Smooth muscle cell (in vitro differentiated cells): Measurements from ENCODE around the gene HHAT. TPM values are rescaled to one million over a fixed set of nuclear protein-coding genes. Genes with fewer than 3 reads are reported as not detected.

Experiments
- DNase-seq: peaks from one replicate; lab custom pipeline; 2025; ENCODE audit not compliant: unreplicated experiment; lab: John Stamatoyannopoulos, UW
- H2AFZ ChIP-seq: fragments of 200-600 bp; sonication (generic); 2 replicates; pipeline ENCODE4 v1.6.0; 2016; ENCODE audit warnings: antibody characterized with exemption, low read depth, mild to moderate bottlenecking
- H3F3A ChIP-seq: fragments of 200-600 bp; sonication (generic); 2 replicates; pipeline ENCODE4 v1.6.0; 2017; ENCODE audit warnings: antibody characterized with exemption, low read depth
- H3K27ac ChIP-seq: fragments of 200-600 bp; sonication (generic); 2 replicates; pipeline ENCODE4 v1.5.1; 2016; ENCODE audit warnings: low read depth, mild to moderate bottlenecking
- H3K27me3 ChIP-seq: fragments of 200-600 bp; sonication (generic); 2 replicates; pipeline ENCODE4 v1.6.1; 2016; ENCODE audit warnings: low read depth, mild to moderate bottlenecking
- H3K36me3 ChIP-seq: fragments of 200-600 bp; sonication (generic); 2 replicates; pipeline ENCODE4 v1.5.1; 2016; ENCODE audit warnings: low read depth
- H3K4me1 ChIP-seq: fragments of 200-600 bp; sonication (generic); 2 replicates; pipeline ENCODE4 v1.5.1; 2016; ENCODE audit warnings: low read depth
- H3K4me2 ChIP-seq: fragments of 200-600 bp; sonication (generic); 2 replicates; pipeline ENCODE4 v1.6.0; 2016; ENCODE audit warnings: mild to moderate bottlenecking
- H3K4me3 ChIP-seq: fragments of 200-600 bp; sonication (generic); 2 replicates; pipeline ENCODE4 v1.5.1; 2016; ENCODE audit warnings: mild to moderate bottlenecking
- H3K79me2 ChIP-seq: fragments of 200-600 bp; sonication (generic); 2 replicates; pipeline ENCODE4 v1.6.0; 2016; ENCODE audit warnings: low read depth, mild to moderate bottlenecking
- H3K9ac ChIP-seq: fragments of 200-600 bp; sonication (generic); 2 replicates; pipeline ENCODE4 v1.6.0; 2016; ENCODE audit warnings: low read depth
- H3K9me3 ChIP-seq: fragments of 200-600 bp; sonication (generic); replicated peaks from 2 replicates; pipeline ENCODE4 v1.5.1; 2016; ENCODE audit warnings: low read depth
- H4K20me1 ChIP-seq: fragments of 200-600 bp; sonication (generic); 2 replicates; pipeline ENCODE4 v1.6.0; 2016; ENCODE audit warnings: low read depth
- WGBS: methylation state at CpG from one replicate; pipeline ENCODE4 v1.1.7; 2016; ENCODE audit warnings: low lambda C conversion rate; 5-methylcytosine and 5-hydroxymethylcytosine counted together
- polyA plus RNA-seq: library from polyadenylated mRNA; unstranded; fragments of >200 nt; fragmentation: Nextera tagmentation; extraction: Ambion mirVana; gene quantifications from 2 replicates; pipeline ENCODE4 v1.2.1, GENCODE V29; 2016
- total RNA-seq: library from RNA; depleted of rRNA; stranded (reverse); fragments of >200 nt; gene quantifications from 2 replicates; pipeline ENCODE4 v1.2.3, GENCODE V29; 2014
- TF ChIP-seq, protein P1 (sequence below): fragments of 200-600 bp; sonication (generic); IDR thresholded peaks from 2 replicates; pipeline ENCODE4 v1.5.1; 2017; ENCODE audit warnings: borderline replicate concordance, mild to moderate bottlenecking, antibody characterized with exemption; ENCODE audit not compliant: insufficient read depth, poor library complexity, severe bottlenecking

Gene HHAT
- total and polyA plus RNA-seq, 2 experiments from 2014 or later: 4.6 to 9.8 TPM

DNA sequence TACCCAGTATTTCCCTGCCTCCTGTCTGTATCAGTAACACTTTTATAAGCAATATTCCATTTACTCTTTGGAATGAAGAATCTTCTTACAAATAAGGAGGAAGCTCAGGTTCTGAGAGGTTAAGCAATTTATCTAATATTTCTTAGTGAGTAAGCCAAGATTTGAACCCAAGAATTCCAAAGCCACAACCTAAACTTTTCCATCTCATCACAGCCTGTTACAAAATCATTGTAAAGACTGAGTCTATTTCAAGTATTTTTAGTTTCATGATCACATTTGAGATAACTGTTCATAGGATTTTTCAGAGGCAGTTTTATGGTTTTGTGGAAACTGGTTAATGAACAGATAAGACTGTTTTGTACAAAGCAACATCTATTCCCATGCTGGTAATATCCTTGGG is 29.8 kb upstream of the HHAT start:
- Histone ChIP-seq H3K9me3 (no peaks in the 10 kb centered on the region), H4K20me1 (no peaks in the 10 kb centered on the region), H3K9ac (no peak overlapping the region), H3K4me3 (no peak overlapping the region), H3K4me2 (no peak overlapping the region), H3K27ac (no peak overlapping the region), H3K4me1 (peaks cover 22% of the 10 kb centered on the region), H2AFZ (no peak overlapping the region), H3K36me3 (no peaks in the 10 kb centered on the region), H3K79me2 (no peaks in the 10 kb centered on the region), H3F3A (peaks cover 19% of the 10 kb centered on the region), H3K27me3 (no peaks in the 10 kb centered on the region)
- no peak for DNase-seq
- TF ChIP-seq, protein P1, sequence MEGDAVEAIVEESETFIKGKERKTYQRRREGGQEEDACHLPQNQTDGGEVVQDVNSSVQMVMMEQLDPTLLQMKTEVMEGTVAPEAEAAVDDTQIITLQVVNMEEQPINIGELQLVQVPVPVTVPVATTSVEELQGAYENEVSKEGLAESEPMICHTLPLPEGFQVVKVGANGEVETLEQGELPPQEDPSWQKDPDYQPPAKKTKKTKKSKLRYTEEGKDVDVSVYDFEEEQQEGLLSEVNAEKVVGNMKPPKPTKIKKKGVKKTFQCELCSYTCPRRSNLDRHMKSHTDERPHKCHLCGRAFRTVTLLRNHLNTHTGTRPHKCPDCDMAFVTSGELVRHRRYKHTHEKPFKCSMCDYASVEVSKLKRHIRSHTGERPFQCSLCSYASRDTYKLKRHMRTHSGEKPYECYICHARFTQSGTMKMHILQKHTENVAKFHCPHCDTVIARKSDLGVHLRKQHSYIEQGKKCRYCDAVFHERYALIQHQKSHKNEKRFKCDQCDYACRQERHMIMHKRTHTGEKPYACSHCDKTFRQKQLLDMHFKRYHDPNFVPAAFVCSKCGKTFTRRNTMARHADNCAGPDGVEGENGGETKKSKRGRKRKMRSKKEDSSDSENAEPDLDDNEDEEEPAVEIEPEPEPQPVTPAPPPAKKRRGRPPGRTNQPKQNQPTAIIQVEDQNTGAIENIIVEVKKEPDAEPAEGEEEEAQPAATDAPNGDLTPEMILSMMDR: no peak

DNA sequence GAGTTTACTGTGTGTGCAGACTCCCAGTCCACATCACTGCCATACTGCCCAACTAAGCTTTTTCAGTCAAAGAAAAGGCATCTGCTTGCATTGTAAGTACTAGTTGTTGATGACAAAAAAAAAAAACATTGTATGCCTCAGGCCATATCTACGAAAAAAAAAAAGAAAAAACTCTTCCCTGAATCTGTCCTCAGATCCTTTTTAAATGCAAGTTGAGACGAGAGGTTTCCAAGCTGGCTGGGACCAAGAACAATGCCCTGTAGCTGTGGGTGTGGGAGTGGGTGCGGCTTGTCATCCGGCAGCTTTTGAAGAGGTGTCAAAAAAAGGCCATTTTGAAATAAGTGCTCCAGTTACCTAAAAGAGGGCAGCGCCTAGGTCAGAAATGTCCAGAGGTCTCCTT is 29.2 kb upstream of the HHAT start:
- no peak overlapping the region for H3K9ac ChIP-seq
- H3K4me1 ChIP-seq: peaks cover 22% of the 10 kb centered on the region
- TF ChIP-seq, protein P1: no peak
- no peak overlapping the region for H3K27ac ChIP-seq
- peaks cover 19% of the 10 kb centered on the region for H3F3A ChIP-seq
- no peak for DNase-seq
- H4K20me1 ChIP-seq: no peaks in the 10 kb centered on the region
- H3K4me2 ChIP-seq: no peak overlapping the region
- H3K79me2 ChIP-seq: no peaks in the 10 kb centered on the region
- no peak overlapping the region for H3K4me3 ChIP-seq
- H2AFZ ChIP-seq: no peak overlapping the region
- no peaks in the 10 kb centered on the region for H3K36me3 ChIP-seq
- 49% methylated on average over 5 of the region's 5 CpGs for WGBS
- H3K27me3 ChIP-seq: no peaks in the 10 kb centered on the region
- no peaks in the 10 kb centered on the region for H3K9me3 ChIP-seq

DNA sequence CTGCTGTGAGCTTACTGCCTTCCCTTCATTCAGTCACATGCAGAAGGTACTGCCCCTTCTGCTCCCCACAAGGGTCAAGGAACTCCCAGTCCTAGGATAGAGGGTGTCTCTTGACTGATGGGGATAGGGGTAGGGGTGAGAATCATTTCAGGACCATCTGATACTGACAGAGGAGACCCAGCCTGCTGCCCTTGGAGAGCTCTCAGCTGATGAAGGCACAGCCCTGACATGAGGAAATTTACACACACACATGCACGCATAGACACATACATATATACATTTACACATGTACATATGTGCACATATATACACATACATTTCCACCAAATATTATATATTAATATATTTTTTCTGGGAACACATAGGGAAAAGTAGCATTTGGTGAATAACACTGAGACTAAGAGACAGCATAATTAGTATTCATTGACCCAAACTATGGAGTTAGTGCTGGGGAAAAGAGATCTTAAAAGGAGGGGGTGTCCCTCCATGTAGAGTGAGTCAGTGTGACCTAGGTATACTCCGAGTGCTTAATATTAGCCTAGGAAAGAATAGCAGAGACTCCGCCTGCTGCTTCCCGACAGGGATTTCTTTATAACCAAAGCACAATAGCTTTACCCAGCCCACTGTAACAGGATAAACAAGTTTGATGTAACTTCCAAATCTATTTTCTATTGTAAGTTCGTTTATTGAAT is 27.6 kb upstream of the HHAT start:
- no peaks in the 10 kb centered on the region for H3K27me3 ChIP-seq
- no peaks in the 10 kb centered on the region for H4K20me1 ChIP-seq
- H3K4me3 ChIP-seq: no peak overlapping the region
- TF ChIP-seq, protein P1: no peak
- H3K36me3 ChIP-seq: no peaks in the 10 kb centered on the region
- H3K4me1 ChIP-seq: peaks cover 9% of the 10 kb centered on the region
- no peaks in the 10 kb centered on the region for H3K9me3 ChIP-seq
- peak overlapping the region; percentile 13 for H3K4me2 ChIP-seq
- DNase-seq: no peak
- H3F3A ChIP-seq: peaks cover 9% of the 10 kb centered on the region
- H3K27ac ChIP-seq: no peak overlapping the region
- H3K9ac ChIP-seq: no peak overlapping the region
- H3K79me2 ChIP-seq: no peaks in the 10 kb centered on the region
- no peak overlapping the region for H2AFZ ChIP-seq
- WGBS: 74% methylated on average over 5 of the region's 5 CpGs

DNA sequence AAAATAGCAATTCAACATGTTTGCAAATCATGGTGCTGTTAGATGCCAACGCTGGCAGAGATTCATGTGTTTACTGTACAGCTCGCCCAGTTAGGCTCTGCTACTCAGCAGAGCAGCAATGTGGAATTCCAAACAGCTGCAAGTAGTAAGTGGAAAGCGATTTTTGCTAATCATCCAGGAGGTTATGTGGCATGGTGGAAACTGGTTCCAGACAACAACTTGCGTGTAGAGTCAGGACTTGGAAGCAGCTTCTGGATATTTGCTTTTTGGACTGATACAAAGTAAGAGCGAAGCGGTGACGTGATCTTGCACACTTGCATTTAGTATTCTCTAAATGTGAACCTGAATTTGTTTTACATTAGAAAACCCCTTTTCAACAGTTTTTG is 27.1 kb upstream of the HHAT start:
- DNase-seq: no peak
- H3K79me2 ChIP-seq: no peaks in the 10 kb centered on the region
- H3K4me3 ChIP-seq: no peak overlapping the region
- H3F3A ChIP-seq: peaks cover 6% of the 10 kb centered on the region
- WGBS: 55% methylated on average over 7 of the region's 7 CpGs
- H3K9ac ChIP-seq: no peak overlapping the region
- H3K27me3 ChIP-seq: no peaks in the 10 kb centered on the region
- peak overlapping the region; percentile 13 for H3K4me2 ChIP-seq
- TF ChIP-seq, protein P1: no peak
- H4K20me1 ChIP-seq: no peaks in the 10 kb centered on the region
- H2AFZ ChIP-seq: no peak overlapping the region
- H3K4me1 ChIP-seq: peaks cover 9% of the 10 kb centered on the region
- no peak overlapping the region for H3K27ac ChIP-seq
- no peaks in the 10 kb centered on the region for H3K36me3 ChIP-seq
- H3K9me3 ChIP-seq: no peaks in the 10 kb centered on the region
